Prostate gland (tissue), 2 donors: ENCODE results near the gene ACIN1. TPM values are rescaled to one million over a fixed set of nuclear protein-coding genes. Genes with fewer than 3 reads are reported as not detected.

Experiments
- DNase-seq: peaks from one replicate; pipeline ENCODE4 v3.0.0-alpha.2; 2019; ENCODE audit warnings: low spot score
- H3K27ac ChIP-seq, 2 donors: fragments of 200-600 bp; sonication (generic); 2 replicates each; pipeline ENCODE4 v1.5.1; 2017 to 2019
- H3K27me3 ChIP-seq: fragments of 200-600 bp; sonication (generic); replicated peaks from 2 replicates; pipeline ENCODE4 v1.5.1; 2019; ENCODE audit not compliant: insufficient read depth
- H3K36me3 ChIP-seq, 2 donors: fragments of 200-600 bp; sonication (generic); 1 replicate in 1 of 2; 2 replicates in 1 of 2; pipeline versions ENCODE4 v1.5.1 to v1.8.1; 2017 to 2019
- H3K4me1 ChIP-seq: fragments of 200-600 bp; sonication (generic); replicated peaks from 2 replicates; pipeline ENCODE4 v1.5.1; 2019
- H3K4me3 ChIP-seq, 2 donors: fragments of 200-600 bp; sonication (generic); 2 replicates each; pipeline ENCODE4 v1.5.1; 2017 to 2019
- H3K9me3 ChIP-seq: fragments of 200-600 bp; sonication (generic); 2 replicates; pipeline ENCODE4 v1.5.1; 2017
- POLR2A ChIP-seq: fragments of 450-650 bp; IDR thresholded peaks from one replicate; pipeline ENCODE4 v1.6.1; 2016; ENCODE audit warnings: antibody characterized with exemption, mild to moderate bottlenecking
- POLR2AphosphoS5 ChIP-seq: sonication (generic); formaldehyde crosslinking; IDR thresholded peaks from one replicate; pipeline ENCODE4 v1.6.1; 2017; ENCODE audit warnings: antibody characterized with exemption
- WGBS: methylation state at CpG from one replicate; pipeline ENCODE4 v1.1.5; 2018; 5-methylcytosine and 5-hydroxymethylcytosine counted together
- intact Hi-C: fragments of 100-400 bp; cut with DNase I; formaldehyde crosslinking; loops from one replicate; pipeline ENCODE4 v1.14.2; 2022
- total RNA-seq, 2 donors: library from RNA; depleted of rRNA; stranded (reverse); fragments of >200 nt; gene quantifications; one replicate each; pipeline ENCODE4 v1.1.0, GENCODE V29; 2016
- TF ChIP-seq, protein P1 (sequence below), 4 experiments: fragments of 200-600 bp in 2 of 4; fragments of 450-650 bp in 2 of 4; sonication (generic) in 2 of 4; IDR thresholded peaks; 1 replicate in 3 of 4; 2 replicates in 1 of 4; pipeline ENCODE4 v1.5.1; 2016 to 2019; ENCODE audit warnings: antibody characterized with exemption in 4 of 4, mild to moderate bottlenecking in 2 of 4, moderate library complexity in 2 of 4

The ACIN1 gene
- total RNA-seq, 2 donors from 2014 or later, result 86.6 to 168 TPM

DNA sequence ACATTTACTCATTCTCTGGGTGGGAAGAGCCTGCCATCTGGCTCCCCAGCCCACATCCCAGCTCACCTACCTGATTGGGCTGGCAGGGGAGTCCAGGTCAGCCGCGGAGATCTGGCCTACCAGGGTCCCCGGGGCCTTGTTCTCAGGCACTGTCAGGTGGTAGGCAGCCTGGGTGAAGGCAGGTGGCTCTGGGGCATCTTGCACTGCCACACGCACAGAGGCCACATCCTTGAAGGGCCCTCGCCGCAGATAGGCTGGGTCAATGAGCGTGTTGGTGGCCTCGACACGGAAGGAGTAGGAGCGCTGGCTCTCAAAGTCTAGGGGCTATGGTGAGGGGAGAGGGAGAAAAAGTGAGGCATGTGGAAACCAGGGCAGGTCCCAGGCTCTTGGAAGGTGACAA is 41.5 kb downstream of the ACIN1 start:
- H3K36me3 ChIP-seq, result no peaks in the 10 kb centered on the region
- no peaks in the 10 kb centered on the region for H3K27me3 ChIP-seq
- WGBS, result 94% methylated on average over 10 of the region's 10 CpGs
- H3K9me3 ChIP-seq, result no peaks in the 10 kb centered on the region
- no peak overlapping the region for H3K27ac ChIP-seq
- TF ChIP-seq POLR2AphosphoS5 (no peak), POLR2A (no peak)
- TF ChIP-seq, protein P1, sequence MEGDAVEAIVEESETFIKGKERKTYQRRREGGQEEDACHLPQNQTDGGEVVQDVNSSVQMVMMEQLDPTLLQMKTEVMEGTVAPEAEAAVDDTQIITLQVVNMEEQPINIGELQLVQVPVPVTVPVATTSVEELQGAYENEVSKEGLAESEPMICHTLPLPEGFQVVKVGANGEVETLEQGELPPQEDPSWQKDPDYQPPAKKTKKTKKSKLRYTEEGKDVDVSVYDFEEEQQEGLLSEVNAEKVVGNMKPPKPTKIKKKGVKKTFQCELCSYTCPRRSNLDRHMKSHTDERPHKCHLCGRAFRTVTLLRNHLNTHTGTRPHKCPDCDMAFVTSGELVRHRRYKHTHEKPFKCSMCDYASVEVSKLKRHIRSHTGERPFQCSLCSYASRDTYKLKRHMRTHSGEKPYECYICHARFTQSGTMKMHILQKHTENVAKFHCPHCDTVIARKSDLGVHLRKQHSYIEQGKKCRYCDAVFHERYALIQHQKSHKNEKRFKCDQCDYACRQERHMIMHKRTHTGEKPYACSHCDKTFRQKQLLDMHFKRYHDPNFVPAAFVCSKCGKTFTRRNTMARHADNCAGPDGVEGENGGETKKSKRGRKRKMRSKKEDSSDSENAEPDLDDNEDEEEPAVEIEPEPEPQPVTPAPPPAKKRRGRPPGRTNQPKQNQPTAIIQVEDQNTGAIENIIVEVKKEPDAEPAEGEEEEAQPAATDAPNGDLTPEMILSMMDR (IDR thresholded peaks at IDR 0.05), result no peak
- no peaks in the 10 kb centered on the region for H3K4me1 ChIP-seq
- no peak overlapping the region for H3K4me3 ChIP-seq
- intact Hi-C loops, result no loop called here
- DNase-seq, result no peak

DNA sequence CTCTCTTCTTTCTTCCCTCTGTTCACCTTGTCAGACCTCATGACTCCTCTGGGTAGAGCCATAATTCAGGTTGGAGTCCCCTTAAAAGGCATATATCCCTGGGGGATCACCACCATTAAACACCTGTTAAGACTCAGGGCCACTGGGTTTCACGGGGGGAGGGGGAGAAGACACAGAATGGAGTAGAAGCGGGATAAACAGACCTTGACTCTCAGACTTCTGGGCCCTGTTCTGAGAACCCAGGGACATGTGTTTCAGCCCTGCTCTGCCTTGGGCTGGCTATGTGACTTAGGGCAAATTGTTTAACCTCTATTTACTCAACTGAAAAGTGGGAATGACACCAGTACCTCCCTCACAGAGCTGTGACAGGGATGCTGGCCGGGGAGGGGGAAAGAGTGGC is 42.3 kb downstream of the ACIN1 start:
- 67% methylated on average over 3 of the region's 3 CpGs for WGBS
- H3K4me3 ChIP-seq, result no peak overlapping the region
- H3K9me3 ChIP-seq, result no peaks in the 10 kb centered on the region
- TF ChIP-seq, protein P1 (IDR thresholded peaks at IDR 0.05), result no peak
- TF ChIP-seq POLR2AphosphoS5 (no peak), POLR2A (no peak)
- H3K27ac ChIP-seq, result no peak overlapping the region
- no peak for DNase-seq
- intact Hi-C loops, result no loop called here
- H3K36me3 ChIP-seq, result no peaks in the 10 kb centered on the region
- no peaks in the 10 kb centered on the region for H3K27me3 ChIP-seq
- no peaks in the 10 kb centered on the region for H3K4me1 ChIP-seq

DNA sequence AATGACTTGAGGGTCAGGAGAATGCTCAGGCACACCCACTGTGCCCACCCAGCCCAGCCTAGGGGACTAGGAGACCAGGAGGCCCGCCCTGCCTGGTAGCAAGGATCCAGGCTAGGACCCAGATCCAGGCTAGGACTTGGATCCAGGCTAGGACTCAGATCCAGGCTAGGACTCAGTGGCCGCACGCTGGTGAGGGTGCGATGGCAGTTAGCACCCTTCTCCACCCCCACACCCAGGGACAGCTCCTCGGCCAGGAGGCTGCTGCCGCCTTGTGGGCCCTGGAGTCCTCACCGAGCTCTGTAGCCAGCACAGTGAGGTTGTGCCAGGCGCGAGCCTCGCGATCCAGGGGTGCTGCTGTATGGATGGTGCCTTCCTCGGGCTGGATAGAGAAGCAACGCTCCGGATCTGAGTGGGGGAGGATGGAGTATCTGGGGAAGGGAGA is 42.7 kb downstream of the ACIN1 start:
- H3K27ac ChIP-seq, result no peak overlapping the region
- no peak for DNase-seq
- no peaks in the 10 kb centered on the region for H3K4me1 ChIP-seq
- intact Hi-C loops, result no loop called here
- H3K4me3 ChIP-seq, result no peak overlapping the region
- WGBS, result 49% methylated on average over 14 of the region's 14 CpGs
- H3K27me3 ChIP-seq, result no peaks in the 10 kb centered on the region
- TF ChIP-seq, protein P1 (IDR thresholded peaks at IDR 0.05), result peak in 2 of 4 experiments; percentile 34 to 38
- TF ChIP-seq POLR2AphosphoS5 (no peak), POLR2A (no peak)
- H3K9me3 ChIP-seq, result no peaks in the 10 kb centered on the region
- H3K36me3 ChIP-seq, result no peaks in the 10 kb centered on the region

DNA sequence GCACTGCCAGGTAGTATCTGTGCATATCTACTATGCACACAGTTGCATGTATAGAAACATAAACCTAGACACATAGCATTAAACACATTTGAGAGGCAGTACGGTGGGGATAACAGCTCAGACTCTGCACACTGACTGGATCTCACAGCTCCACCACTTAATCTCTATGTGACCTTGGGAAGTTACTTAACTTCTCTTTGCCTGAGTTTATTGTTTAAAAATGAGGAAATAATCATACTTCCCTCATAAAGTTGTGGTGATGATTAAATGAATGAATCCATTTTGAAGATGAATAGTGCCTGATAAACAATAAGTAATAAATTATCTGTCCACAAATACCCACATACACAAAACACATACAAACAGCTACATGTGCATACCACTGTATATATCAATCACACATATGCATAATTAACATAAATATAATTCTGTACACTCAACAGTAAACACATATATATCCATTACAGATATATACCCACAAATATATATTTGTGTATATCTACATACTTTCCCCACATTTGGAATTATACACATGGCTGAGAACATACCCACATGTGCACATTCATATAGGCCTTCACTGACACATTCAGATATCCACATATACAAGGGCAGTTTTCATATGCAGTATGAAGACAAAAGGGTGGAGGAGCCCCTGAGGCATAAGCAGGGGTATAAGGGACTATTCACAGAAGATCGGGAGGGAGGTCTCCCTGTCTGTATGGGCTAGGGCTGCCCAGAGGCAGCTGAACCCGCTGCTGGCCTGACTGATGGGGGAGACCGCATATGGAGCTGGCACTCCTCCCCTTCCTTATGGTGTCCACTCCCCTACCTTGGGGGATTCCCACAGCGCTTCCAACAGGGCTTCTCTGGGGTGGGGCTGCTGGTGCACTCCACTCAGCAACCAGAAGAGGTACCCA is 43.5 kb downstream of the ACIN1 start:
- Histone ChIP-seq H3K4me3 (no peak overlapping the region), H3K27me3 (no peaks in the 10 kb centered on the region), H3K36me3 (no peaks in the 10 kb centered on the region), H3K27ac (no peak overlapping the region), H3K4me1 (no peaks in the 10 kb centered on the region), H3K9me3 (no peaks in the 10 kb centered on the region)
- DNase-seq, result no peak
- WGBS, result 79% methylated on average over 5 of the region's 5 CpGs
- TF ChIP-seq POLR2AphosphoS5, result no peak
- TF ChIP-seq POLR2A, result no peak
- TF ChIP-seq, protein P1 (IDR thresholded peaks at IDR 0.05), result no peak
- intact Hi-C loops, result no loop called here

DNA sequence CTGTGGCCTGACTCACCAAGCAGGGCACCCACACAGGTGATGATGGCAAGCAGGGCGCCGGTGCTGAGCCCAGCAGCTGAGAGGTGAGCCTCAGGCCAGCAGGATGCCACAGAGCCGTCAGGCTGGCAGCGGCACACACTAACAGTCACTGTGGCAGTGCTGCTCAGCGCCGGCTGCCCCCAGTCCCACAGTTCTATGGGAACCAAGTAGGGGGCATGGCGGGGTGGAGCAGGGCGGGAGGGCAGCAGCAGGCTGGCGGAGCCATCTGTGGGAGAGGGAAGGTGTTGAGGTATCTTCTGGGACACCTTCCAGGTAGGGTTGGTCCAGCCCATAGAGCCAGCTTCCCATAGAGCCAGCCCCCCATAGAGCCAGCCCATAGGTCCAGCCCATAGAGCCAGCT is 45.9 kb downstream of the ACIN1 start:
- 94% methylated on average over 7 of the region's 9 CpGs for WGBS
- H3K9me3 ChIP-seq, result no peaks in the 10 kb centered on the region
- H3K27me3 ChIP-seq, result no peaks in the 10 kb centered on the region
- H3K4me1 ChIP-seq, result no peaks in the 10 kb centered on the region
- H3K36me3 ChIP-seq, result no peaks in the 10 kb centered on the region
- TF ChIP-seq, protein P1 (IDR thresholded peaks at IDR 0.05), result no peak
- TF ChIP-seq POLR2AphosphoS5, result no peak
- no peak for TF ChIP-seq POLR2A
- no peak overlapping the region for H3K4me3 ChIP-seq
- intact Hi-C loops, result no loop called here
- no peak for DNase-seq
- no peak overlapping the region for H3K27ac ChIP-seq
